Measurements from ENCODE around the gene TAPBPL.

GRCh38 chr12:6494258-6494743, 42.5 kb downstream of the TAPBPL start:
- TF ChIP-seq CTCF (optimal IDR thresholded peaks at IDR 0.05 in 1 of 3, IDR thresholded peaks at IDR 0.05 in 1 of 3, conservative IDR thresholded peaks at IDR 0.05 in 1 of 3; ENCODE audit: extremely low read depth in 1 of 3, insufficient read depth in 2 of 3, low read length in 3 of 3), result peak in 2 of 3 experiments; percentile 7 to 12
- TF ChIP-seq EZH2 (IDR thresholded peaks at IDR 0.05; ENCODE audit: low read length), result no peak
